Dendritic cell treated with granulocyte-macrophage colony-stimulating factor and Interleukin-4, amounts not matched to agents 40 ng/mL and 50 ng/mL, for 4 days (primary cell): ENCODE results near the gene ZNF468.
A peak's percentile ranks its signal among the peaks of the same experiment; 100 is the strongest.
"Not testable (repeated sequence)": the region's sequence is repeated elsewhere in the genome, so short reads cannot be mapped to it uniquely, and the experiment has no call there.

Experiments used
- H3K27ac Mint-ChIP-seq: one replicate; pipeline ENCODE4 v1.8.0; 2022; ENCODE audit warnings: mild to moderate bottlenecking, mixed read lengths
- H3K27me3 Mint-ChIP-seq: one replicate; pipeline ENCODE4 v1.8.0; 2022; ENCODE audit warnings: mild to moderate bottlenecking, mixed read lengths
- H3K36me3 Mint-ChIP-seq: one replicate; pipeline ENCODE4 v1.8.0; 2022; ENCODE audit warnings: low read depth, mixed read lengths
- H3K4me1 Mint-ChIP-seq: one replicate; pipeline ENCODE4 v1.8.0; 2022; ENCODE audit warnings: low read depth, mixed read lengths
- H3K4me3 Mint-ChIP-seq: one replicate; pipeline ENCODE4 v1.8.0; 2022; ENCODE audit warnings: mild to moderate bottlenecking, moderate library complexity, mixed read lengths
- H3K9me3 Mint-ChIP-seq: one replicate; pipeline ENCODE4 v1.8.0; 2022; ENCODE audit warnings: mixed read lengths
- intact Hi-C: fragments of 100-400 bp; cut with micrococcal nuclease; formaldehyde crosslinking; loops from one replicate; pipeline ENCODE4 v1.15.0; 2022

The ZNF468 gene

GRCh38 chr19:52857378-52858191, at the start of gene ZNF468:
ZNF468 (minus strand) TSS chr19:52857619; CDS start chr19:52854272, 3,347 bp downstream.
- Mint-ChIP-seq H3K4me3 (peak within 1 kb of the TSS; percentile 85), H3K36me3 (peaks cover 46% of the 10 kb centered on the region), H3K27ac (peak within 1 kb of the TSS; percentile 86), H3K9me3 (peaks cover 38% of the 10 kb centered on the region), H3K4me1 (peaks cover 27% of the 10 kb centered on the region)
- intact Hi-C loops, H3K27me3 Mint-ChIP-seq: not testable (repeated sequence)

DNA sequence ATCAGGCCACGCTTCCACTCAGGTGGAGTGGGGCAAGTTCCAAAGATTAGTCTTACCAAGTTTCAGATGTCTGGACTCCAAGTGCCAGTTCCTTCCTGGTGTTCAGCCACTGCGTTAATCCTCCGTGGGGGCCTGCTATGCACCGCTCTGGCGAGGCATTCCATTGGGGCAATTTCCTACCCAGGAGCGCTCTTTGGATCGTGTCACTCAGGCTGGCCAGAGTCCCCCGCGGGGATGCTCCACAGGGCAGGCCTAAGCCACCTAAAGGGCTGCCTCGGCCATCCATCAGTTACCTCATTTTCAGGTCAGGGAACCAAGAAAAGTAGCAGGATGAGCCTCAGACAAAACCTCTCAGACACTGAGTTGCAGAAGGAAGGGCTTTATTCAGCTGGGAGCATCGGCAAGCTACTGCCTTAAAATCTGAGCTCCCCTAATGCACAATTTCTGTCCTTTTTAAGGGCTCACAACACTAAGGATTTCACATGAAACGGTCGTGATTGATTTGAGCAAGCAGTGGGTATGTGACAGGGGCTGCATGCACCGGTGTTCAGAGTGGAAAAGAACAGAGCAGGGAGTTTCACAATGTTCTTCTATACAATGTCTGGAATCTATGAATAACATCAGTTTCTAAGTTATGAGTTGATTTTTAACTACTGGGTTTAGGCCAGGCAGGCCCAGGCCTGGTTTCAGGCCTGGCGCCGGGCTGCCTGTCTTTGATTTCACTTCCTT, 46.8 kb upstream of the ZNF468 start:
- H3K27ac Mint-ChIP-seq, H3K4me3 Mint-ChIP-seq, H3K27me3 Mint-ChIP-seq, intact Hi-C loops, H3K4me1 Mint-ChIP-seq: not testable (repeated sequence)
- Mint-ChIP-seq H3K9me3 (peaks cover 29% of the 10 kb centered on the region), H3K36me3 (peaks cover 42% of the 10 kb centered on the region)

GRCh38 chr19:52901842-52902241, 44.4 kb upstream of the ZNF468 start:
- intact Hi-C loops: no loop called here
- peaks cover 28% of the 10 kb centered on the region for H3K36me3 Mint-ChIP-seq
- H3K9me3 Mint-ChIP-seq: peaks cover 15% of the 10 kb centered on the region
- no peak overlapping the region for H3K4me3 Mint-ChIP-seq
- H3K4me1 Mint-ChIP-seq: peaks cover 3% of the 10 kb centered on the region
- no peaks in the 10 kb centered on the region for H3K27me3 Mint-ChIP-seq
- H3K27ac Mint-ChIP-seq: no peak overlapping the region

DNA sequence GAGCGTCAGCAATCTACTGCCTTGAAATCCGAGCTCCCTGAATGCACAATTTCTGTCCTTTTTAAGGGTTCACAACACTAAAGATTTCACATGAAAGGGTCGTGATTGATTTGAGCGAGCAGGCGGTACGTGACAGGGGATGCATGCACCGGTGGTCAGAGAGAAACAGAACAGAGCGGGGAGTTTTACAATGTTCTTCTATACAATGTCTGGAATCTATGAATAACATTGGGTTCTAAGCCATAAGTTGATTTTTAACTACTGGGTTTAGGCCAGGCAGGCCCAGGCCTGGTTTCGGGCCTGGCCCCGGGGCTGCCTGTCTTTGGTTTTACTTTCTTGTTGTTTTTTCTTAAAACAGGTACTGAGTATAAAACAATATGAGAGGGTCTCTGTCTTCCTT, 41.2 kb upstream of the ZNF468 start:
- Mint-ChIP-seq H3K27ac (peak overlapping the region; percentile 97), H3K36me3 (peaks cover 35% of the 10 kb centered on the region), H3K4me1 (peaks cover 16% of the 10 kb centered on the region)
- H3K9me3 Mint-ChIP-seq, intact Hi-C loops, H3K4me3 Mint-ChIP-seq, H3K27me3 Mint-ChIP-seq: not testable (repeated sequence)

DNA sequence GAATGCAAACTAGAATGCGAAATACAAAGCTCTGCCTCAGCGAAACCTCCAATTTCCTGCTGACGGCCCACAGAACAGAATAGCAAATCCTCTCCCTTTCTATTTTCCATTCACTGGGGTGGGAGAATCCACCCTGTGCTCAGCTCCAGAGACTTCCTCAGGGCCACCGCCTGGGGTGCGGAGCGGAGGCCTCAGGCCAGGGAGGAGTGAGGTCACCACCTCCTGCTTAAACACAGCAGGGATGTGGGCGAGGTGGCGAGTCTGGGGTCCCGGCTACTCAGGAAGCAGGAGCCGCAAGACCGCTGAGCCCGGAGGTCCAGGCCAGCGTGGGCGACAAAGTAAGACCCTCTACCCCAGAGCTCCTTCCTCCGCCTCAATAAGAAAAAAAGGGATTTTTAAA, 40.7 kb upstream of the ZNF468 start:
- Mint-ChIP-seq H3K9me3 (no peaks in the 10 kb centered on the region), H3K4me3 (peak overlapping the region; percentile 97), H3K4me1 (peaks cover 16% of the 10 kb centered on the region), H3K27ac (peak overlapping the region; percentile 97), H3K27me3 (no peaks in the 10 kb centered on the region), H3K36me3 (peaks cover 40% of the 10 kb centered on the region)
- intact Hi-C loops: no loop called here

DNA sequence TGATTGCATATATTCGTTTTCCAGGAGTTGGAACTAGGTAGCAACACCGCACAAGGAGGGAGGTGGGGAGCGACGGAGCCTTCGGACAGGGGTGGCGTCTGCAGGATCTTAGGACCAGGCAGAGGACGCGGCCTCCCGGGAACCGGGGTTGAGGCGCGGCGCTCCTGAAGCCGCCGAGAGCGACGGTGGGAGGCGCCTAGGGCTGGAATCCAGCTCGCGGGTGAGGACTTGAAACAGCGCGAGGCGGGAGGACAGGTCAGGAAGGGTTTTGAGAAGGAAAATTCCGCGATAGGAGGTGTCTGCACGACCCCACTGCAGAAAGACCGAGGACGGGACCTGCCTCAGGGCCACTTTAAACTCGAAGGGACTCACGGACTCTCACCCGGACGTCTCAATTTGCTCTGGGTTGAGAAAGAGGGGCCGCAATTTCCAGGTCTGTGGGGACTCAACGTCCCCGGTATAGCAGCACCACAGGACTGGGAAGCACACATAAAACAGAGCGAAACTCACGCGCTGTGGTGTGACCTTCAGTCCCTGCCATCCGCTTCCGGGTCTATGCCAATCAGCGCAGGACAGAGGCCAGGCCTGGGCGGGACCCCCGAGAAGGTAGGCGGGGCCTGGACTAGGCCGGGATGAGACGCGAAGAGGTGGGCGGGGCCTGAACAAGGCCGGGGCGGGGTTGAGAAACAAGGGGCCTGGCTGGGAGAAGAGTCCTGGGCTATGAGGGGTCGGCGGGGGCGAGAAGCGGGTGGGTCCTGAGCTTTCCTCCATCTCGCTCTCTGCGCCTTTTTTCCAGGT, 39.9 kb upstream of the ZNF468 start, which contains the start of gene ZNF320:
TSS of gene ZNF320 (minus strand) at position 498 of the 798 bp plus-strand sequence. CDS start 7,380 bp downstream, outside the sequence.
- Mint-ChIP-seq H3K27me3 (no peaks in the 10 kb centered on the region), H3K27ac (peak within 1 kb of the TSS; percentile 97), H3K36me3 (peaks cover 48% of the 10 kb centered on the region), H3K4me3 (peak within 1 kb of the TSS; percentile 97), H3K9me3 (no peaks in the 10 kb centered on the region), H3K4me1 (peaks cover 24% of the 10 kb centered on the region)
- intact Hi-C loops: loop anchor here (1.0 to 2.0 kb wide), 2 partner anchors 26 to 65 kb away; partner anchors contain the start of genes ZNF816 and ZNF888

DNA sequence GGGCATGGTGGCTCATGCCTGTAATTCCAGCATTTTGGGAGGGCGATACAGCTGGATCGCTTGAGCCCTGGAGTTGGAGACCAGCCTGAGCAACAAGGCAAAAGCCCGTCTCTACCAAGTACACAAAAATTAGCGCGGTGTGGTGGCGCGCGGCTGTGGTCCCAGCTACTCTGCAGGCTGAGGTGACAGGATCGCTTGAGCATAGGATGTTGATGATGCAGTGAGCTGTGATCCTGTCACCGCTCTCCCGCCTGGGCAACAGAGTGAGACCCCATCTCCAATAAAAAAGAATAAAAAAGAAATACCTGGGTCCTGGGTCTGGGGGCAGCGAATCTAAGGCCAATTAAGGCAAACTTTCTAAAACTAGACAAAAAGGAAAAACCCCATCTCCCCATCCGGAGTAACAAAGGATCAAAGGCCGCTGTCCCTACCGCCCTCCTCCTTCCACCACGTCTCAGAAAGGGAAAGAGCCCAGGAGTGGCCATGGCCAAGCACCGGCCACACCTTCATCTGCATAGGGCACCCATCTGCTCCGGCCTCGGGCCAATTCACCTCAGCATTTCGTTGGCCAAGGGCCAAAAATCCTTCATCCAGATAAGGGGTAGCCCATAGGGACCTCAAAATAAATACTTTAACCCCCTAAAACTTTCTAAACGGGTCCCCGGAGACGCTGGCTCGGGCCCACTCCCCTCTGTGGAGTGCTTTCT, 39.2 kb upstream of the ZNF468 start:
- H3K9me3 Mint-ChIP-seq: peaks cover 2% of the 10 kb centered on the region
- peak overlapping the region; percentile 97 for H3K27ac Mint-ChIP-seq
- peaks cover 55% of the 10 kb centered on the region for H3K36me3 Mint-ChIP-seq

GRCh38 chr19:52891336-52891735, 33.9 kb upstream of the ZNF468 start:
- Mint-ChIP-seq H3K4me3 (no peak overlapping the region), H3K36me3 (peaks cover 92% of the 10 kb centered on the region), H3K27ac (no peak overlapping the region), H3K9me3 (peaks cover 38% of the 10 kb centered on the region), H3K27me3 (no peaks in the 10 kb centered on the region), H3K4me1 (peaks cover 16% of the 10 kb centered on the region)
- intact Hi-C loops: no loop called here

More for the DNA sequence above, 39.2 kb upstream of the ZNF468 start:
- Mint-ChIP-seq H3K4me1 (peaks cover 24% of the 10 kb centered on the region), H3K4me3 (peak overlapping the region; percentile 97), H3K27me3 (no peaks in the 10 kb centered on the region)
- intact Hi-C loops: loop anchor here (1.0 to 2.0 kb wide), 2 partner anchors 27 to 66 kb away; partner anchors contain the start of genes ZNF816 and ZNF888

- intact Hi-C loops: no loop called here
- Mint-ChIP-seq H3K4me1 (peaks cover 13% of the 10 kb centered on the region), H3K4me3 (no peak overlapping the region), H3K9me3 (peaks cover 43% of the 10 kb centered on the region), H3K27ac (no peak overlapping the region), H3K27me3 (no peaks in the 10 kb centered on the region), H3K36me3 (peaks cover 97% of the 10 kb centered on the region)
These were observed 32.5 kb upstream of the ZNF468 start for GRCh38 chr19:52889931-52890330.

DNA sequence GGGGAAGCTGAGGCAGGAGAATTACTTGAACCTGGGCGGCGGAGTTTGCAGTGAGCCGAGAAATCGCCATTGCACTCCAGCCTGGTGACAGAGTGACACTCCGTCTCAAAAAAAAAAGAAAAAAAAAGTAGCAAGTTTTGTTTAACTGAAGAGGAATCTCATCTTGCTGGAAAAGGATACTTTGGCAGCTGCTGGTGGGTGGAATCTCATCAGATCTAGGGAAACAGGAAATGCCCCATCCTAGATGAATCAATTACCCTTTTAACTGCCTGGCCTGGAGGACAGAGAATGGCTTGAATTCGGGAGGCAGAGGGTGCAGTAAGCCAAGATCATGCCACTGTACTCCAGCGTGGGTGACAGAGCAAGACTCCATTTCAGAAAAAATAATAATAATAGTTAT, 31.7 kb upstream of the ZNF468 start:
- Mint-ChIP-seq H3K4me3 (no peak overlapping the region), H3K36me3 (peaks cover 97% of the 10 kb centered on the region), H3K27me3 (no peaks in the 10 kb centered on the region), H3K27ac (no peak overlapping the region), H3K9me3 (peaks cover 51% of the 10 kb centered on the region), H3K4me1 (peaks cover 8% of the 10 kb centered on the region)
- intact Hi-C loops: no loop called here

GRCh38 chr19:52880895-52881389, 23.5 kb upstream of the ZNF468 start:
- Mint-ChIP-seq H3K27me3 (no peaks in the 10 kb centered on the region), H3K4me1 (no peaks in the 10 kb centered on the region), H3K27ac (no peak overlapping the region), H3K9me3 (peaks cover 81% of the 10 kb centered on the region), H3K36me3 (peaks cover 77% of the 10 kb centered on the region), H3K4me3 (no peak overlapping the region)
- intact Hi-C loops: no loop called here

- H3K4me3 Mint-ChIP-seq, intact Hi-C loops, H3K27ac Mint-ChIP-seq, H3K36me3 Mint-ChIP-seq, H3K27me3 Mint-ChIP-seq, H3K4me1 Mint-ChIP-seq: not testable (repeated sequence)
- H3K9me3 Mint-ChIP-seq: peaks cover 80% of the 10 kb centered on the region
These were observed 15.6 kb upstream of the ZNF468 start for GRCh38 chr19:52872996-52873395.

- no peaks in the 10 kb centered on the region for H3K4me1 Mint-ChIP-seq
- no peaks in the 10 kb centered on the region for H3K27me3 Mint-ChIP-seq
- intact Hi-C loops: no loop called here
- H3K9me3 Mint-ChIP-seq: peaks cover 71% of the 10 kb centered on the region
- peaks cover 7% of the 10 kb centered on the region for H3K36me3 Mint-ChIP-seq
- H3K4me3 Mint-ChIP-seq: no peak overlapping the region
- H3K27ac Mint-ChIP-seq: no peak overlapping the region
These were observed 14.0 kb upstream of the ZNF468 start for GRCh38 chr19:52871466-52871865.
